ENCODE data around the gene ROBO1.

ROBO1 gene

GRCh38 chr3:79670178-79670577 is 97.6 kb downstream of the ROBO1 start:
- no peak for DNase-seq (ENCODE audit: low read depth, low spot score)

GRCh38 chr3:79664455-79664854 is 103.3 kb downstream of the ROBO1 start:
- DNase-seq (ENCODE audit: low read depth, low spot score) = no peak

- DNase-seq (ENCODE audit: low read depth, low spot score) = no peak
These were observed 105.9 kb downstream of the ROBO1 start for GRCh38 chr3:79661896-79662295.

GRCh38 chr3:79657076-79657475 is 110.7 kb downstream of the ROBO1 start:
- DNase-seq (ENCODE audit: low read depth, low spot score) = no peak

GRCh38 chr3:79654019-79654418 is 113.8 kb downstream of the ROBO1 start:
- DNase-seq (ENCODE audit: low read depth, low spot score) = no peak

GRCh38 chr3:79653266-79653830 is 114.5 kb downstream of the ROBO1 start:
- no peak for DNase-seq (ENCODE audit: low read depth, low spot score)

GRCh38 chr3:79651536-79652065 is 116.2 kb downstream of the ROBO1 start:
- DNase-seq (ENCODE audit: low read depth, low spot score) = peak; percentile 24

- DNase-seq (ENCODE audit: low read depth, low spot score) = no peak
These were observed 127.9 kb downstream of the ROBO1 start for GRCh38 chr3:79639855-79640254.

- DNase-seq (ENCODE audit: low read depth, low spot score) = no peak
These were observed 131.4 kb downstream of the ROBO1 start for GRCh38 chr3:79636372-79636771.

GRCh38 chr3:79632842-79633241 is 135.0 kb downstream of the ROBO1 start:
- no peak for DNase-seq (ENCODE audit: low read depth, low spot score)

GRCh38 chr3:79618883-79619282 is 148.9 kb downstream of the ROBO1 start:
- no peak for DNase-seq (ENCODE audit: low read depth, low spot score)

- DNase-seq (ENCODE audit: low read depth, low spot score) = no peak
These were observed 161.4 kb downstream of the ROBO1 start for GRCh38 chr3:79606414-79606813.

GRCh38 chr3:79604681-79605080 is 163.1 kb downstream of the ROBO1 start:
- DNase-seq (ENCODE audit: low read depth, low spot score) = no peak

GRCh38 chr3:79602385-79602784 is 165.4 kb downstream of the ROBO1 start:
- no peak for DNase-seq (ENCODE audit: low read depth, low spot score)

GRCh38 chr3:79598594-79598993 is 169.2 kb downstream of the ROBO1 start:
- DNase-seq (ENCODE audit: low read depth, low spot score) = no peak

GRCh38 chr3:79597709-79598108 is 170.1 kb downstream of the ROBO1 start:
- no peak for DNase-seq (ENCODE audit: low read depth, low spot score)

GRCh38 chr3:79587150-79587549 is 180.6 kb downstream of the ROBO1 start:
- DNase-seq (ENCODE audit: low read depth, low spot score) = no peak

GRCh38 chr3:79586232-79586631 is 181.6 kb downstream of the ROBO1 start:
- no peak for DNase-seq (ENCODE audit: low read depth, low spot score)

GRCh38 chr3:79572930-79573329 is 194.9 kb downstream of the ROBO1 start:
- no peak for DNase-seq (ENCODE audit: low read depth, low spot score)

- DNase-seq (ENCODE audit: low read depth, low spot score) = no peak
These were observed 198.9 kb downstream of the ROBO1 start for GRCh38 chr3:79568938-79569337.

GRCh38 chr3:79564192-79564591 is 203.6 kb downstream of the ROBO1 start:
- no peak for DNase-seq (ENCODE audit: low read depth, low spot score)

- no peak for DNase-seq (ENCODE audit: low read depth, low spot score)
These were observed 207.1 kb downstream of the ROBO1 start for GRCh38 chr3:79560698-79561097.

GRCh38 chr3:79558943-79559342 is 208.9 kb downstream of the ROBO1 start:
- DNase-seq (ENCODE audit: low read depth, low spot score) = no peak

GRCh38 chr3:79555655-79556054 is 212.1 kb downstream of the ROBO1 start:
- no peak for DNase-seq (ENCODE audit: low read depth, low spot score)
